Naive thymus-derived CD4-positive, alpha-beta T cell (primary cell): ENCODE data around the gene PTPN4. TPM values are rescaled to one million over a fixed set of nuclear protein-coding genes. Genes with fewer than 3 reads are reported as not detected.

Source experiments
- ATAC-seq: fragments of 150-1000 bp; cut with Tn5 transposase; 2 replicates; pipeline ENCODE4 v1.10.0; 2021; ENCODE audit warnings: mild to moderate bottlenecking, moderate library complexity
- CTCF ChIA-PET: fragments of 350-600 bp; sonication (Branson Sonifier 250); formaldehyde crosslinking; loops from one replicate; lab custom pipeline; 2021; ENCODE audit warnings: antibody characterized with exemption; lab: Charles Lee
- POLR2A ChIA-PET: fragments of 350-600 bp; sonication (Branson Sonifier 250); formaldehyde crosslinking; loops from one replicate; lab custom pipeline; 2021; ENCODE audit warnings: antibody characterized with exemption, inconsistent platforms; lab: Charles Lee
- DNase-seq, 9 donors: peaks; one replicate each; pipeline versions ENCODE4 v3.0.0 to v3.0.0-alpha.2; 2020 to 2022; ENCODE audit warnings: mixed read lengths in 1 of 9
- H3K27ac ChIP-seq: one replicate; pipeline ENCODE4 v1.7.0; 2013; ENCODE audit warnings: mild to moderate bottlenecking, low read depth, low read length, moderate library complexity
- H3K27me3 ChIP-seq, 2 donors: one replicate each; pipeline ENCODE4 v1.7.0; 2013; ENCODE audit warnings: low read length in 2 of 2, mild to moderate bottlenecking in 2 of 2, moderate library complexity in 2 of 2; ENCODE audit not compliant: control insufficient read depth in 2 of 2, insufficient read depth in 2 of 2
- H3K36me3 ChIP-seq, 3 experiments: 1 replicate in 2 of 3; 2 replicates in 1 of 3; pipeline ENCODE4 v1.7.0; 2013; ENCODE audit warnings: low read length in 3 of 3, mild to moderate bottlenecking in 3 of 3, moderate library complexity in 1 of 3; ENCODE audit not compliant: insufficient read depth in 3 of 3, control insufficient read depth in 2 of 3
- H3K4me1 ChIP-seq, 2 donors: one replicate each; pipeline ENCODE4 v1.7.0; 2013; ENCODE audit warnings: low read length in 2 of 2, mild to moderate bottlenecking in 2 of 2, moderate library complexity in 1 of 2; ENCODE audit not compliant: control insufficient read depth in 2 of 2, insufficient read depth in 2 of 2
- H3K4me3 ChIP-seq: 2 replicates; pipeline ENCODE4 v1.7.0; 2013; ENCODE audit warnings: mild to moderate bottlenecking, low read length
- H3K9me3 ChIP-seq, 3 experiments: 1 replicate in 2 of 3; 2 replicates in 1 of 3; pipeline ENCODE4 v1.7.0; 2013; ENCODE audit warnings: low read length in 3 of 3; ENCODE audit not compliant: control insufficient read depth in 2 of 3
- H3K27ac Mint-ChIP-seq, 9 donors: one replicate each; pipeline ENCODE4 v1.8.0; 2020 to 2022; ENCODE audit warnings: mixed read lengths in 9 of 9, mild to moderate bottlenecking in 8 of 9, moderate library complexity in 5 of 9, inconsistent platforms in 2 of 9
- H3K27me3 Mint-ChIP-seq, 5 donors: one replicate each; pipeline ENCODE4 v1.8.0; 2021 to 2022; ENCODE audit warnings: mixed read lengths in 5 of 5, mild to moderate bottlenecking in 1 of 5
- H3K36me3 Mint-ChIP-seq, 5 donors: one replicate each; pipeline ENCODE4 v1.8.0; 2020 to 2022; ENCODE audit warnings: mixed read lengths in 5 of 5, mild to moderate bottlenecking in 3 of 5, inconsistent platforms in 1 of 5
- H3K4me1 Mint-ChIP-seq, 7 donors: one replicate each; pipeline ENCODE4 v1.8.0; 2020 to 2022; ENCODE audit warnings: mixed read lengths in 7 of 7, mild to moderate bottlenecking in 3 of 7, inconsistent platforms in 1 of 7
- H3K4me3 Mint-ChIP-seq, 10 donors: one replicate each; pipeline ENCODE4 v1.8.0; 2020 to 2022; ENCODE audit warnings: mild to moderate bottlenecking in 10 of 10, mixed read lengths in 10 of 10, moderate library complexity in 6 of 10, inconsistent platforms in 2 of 10
- H3K9me3 Mint-ChIP-seq, 11 donors: one replicate each; pipeline ENCODE4 v1.8.0; 2020 to 2022; ENCODE audit warnings: mixed read lengths in 11 of 11, mild to moderate bottlenecking in 4 of 11, inconsistent platforms in 1 of 11, moderate library complexity in 1 of 11
- intact Hi-C, 2 donors: fragments of 100-400 bp; cut with micrococcal nuclease; formaldehyde crosslinking; loops; one replicate each; pipeline ENCODE4 v1.15.1; 2023
- polyA plus RNA-seq, 2 donors: library from polyadenylated mRNA; unstranded; fragments of 300-500 nt; fragmentation: Illumina TruSeq; gene quantifications; one replicate each; pipeline ENCODE4 v1.2.3, GENCODE V29; 2021
- total RNA-seq, 6 experiments: library from RNA in 5 of 6; stranded (reverse) in 5 of 6; gene quantifications; 1 replicate in 5 of 6; 2 replicates in 1 of 6; pipeline ENCODE4 v1.2.3 and lab custom pipeline; 2021 to 2026

Gene PTPN4
- total and polyA plus RNA-seq, 7 experiments from 2014 or later: 48.9 to 122 (median 76.7) TPM

DNA sequence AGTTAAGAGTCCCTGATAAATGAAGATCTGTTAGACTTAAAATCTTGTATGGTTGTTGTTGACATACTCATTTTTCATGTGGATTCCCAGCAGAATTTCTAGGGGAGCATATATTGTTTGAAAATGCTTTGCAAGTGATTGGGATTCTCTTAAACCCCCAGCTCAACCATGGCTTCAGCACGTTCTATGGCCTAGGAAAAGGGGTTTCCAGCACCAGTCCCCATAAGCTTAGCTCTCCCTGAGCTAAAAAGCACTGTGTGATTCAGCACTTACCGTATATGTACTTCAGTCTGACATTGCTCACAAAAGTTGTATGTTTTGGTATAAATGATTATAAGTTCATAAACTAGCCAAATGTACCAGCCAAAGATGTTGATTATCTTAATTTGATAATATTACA lies 173.1 kb downstream of the PTPN4 start:
- Histone ChIP-seq H3K27ac (no peak overlapping the region), H3K36me3 (peaks cover 8 to 22% (median 17%) of the 10 kb centered on the region in 3 experiments), H3K9me3 (no peaks in the 10 kb centered on the region), H3K4me1 (peaks cover 26 to 53% of the 10 kb centered on the region in 2 donors), H3K4me3 (peak overlapping the region; percentile 19), H3K27me3 (no peaks in the 10 kb centered on the region)
- H3K27ac Mint-ChIP-seq: peak overlapping the region in 2 of 9 donors; percentile 5 to 84
- POLR2A ChIA-PET: no interaction called here
- H3K4me3 Mint-ChIP-seq: peak overlapping the region in 6 of 10 donors; percentile 23 to 93 (median 40)
- ATAC-seq: no peak
- intact Hi-C loops: no loop called here
- DNase-seq: no peak
- CTCF ChIA-PET: no interaction called here
- H3K4me1 Mint-ChIP-seq: peaks cover 23 to 68% (median 48%) of the 10 kb centered on the region in 7 donors
- no peaks in the 10 kb centered on the region for H3K27me3 Mint-ChIP-seq
- peaks cover 14 to 50% (median 46%) of the 10 kb centered on the region in 5 donors for H3K36me3 Mint-ChIP-seq
- peaks cover 0 to 4% (median 0%) of the 10 kb centered on the region in 11 donors for H3K9me3 Mint-ChIP-seq

DNA sequence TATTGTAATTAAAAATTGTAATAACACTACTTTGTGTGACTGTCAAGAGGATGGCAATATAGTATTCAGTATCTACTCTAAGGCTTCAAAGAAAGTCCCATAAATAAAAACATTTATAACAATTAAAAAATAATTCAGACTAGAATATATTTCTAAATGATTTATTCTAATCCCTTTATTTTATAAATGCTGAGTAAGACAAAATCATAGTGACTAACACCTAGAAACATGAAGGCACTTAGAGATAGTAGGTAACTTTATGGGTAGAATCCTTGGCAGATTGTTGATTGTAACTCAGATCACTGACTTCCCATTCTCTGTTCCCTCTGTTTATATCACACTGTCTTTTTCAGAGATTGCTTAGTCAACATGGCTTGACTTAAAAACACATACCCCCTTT lies 174.6 kb downstream of the PTPN4 start:
- peak overlapping the region in 1 of 9 donors; percentile 37 for H3K27ac Mint-ChIP-seq

DNA sequence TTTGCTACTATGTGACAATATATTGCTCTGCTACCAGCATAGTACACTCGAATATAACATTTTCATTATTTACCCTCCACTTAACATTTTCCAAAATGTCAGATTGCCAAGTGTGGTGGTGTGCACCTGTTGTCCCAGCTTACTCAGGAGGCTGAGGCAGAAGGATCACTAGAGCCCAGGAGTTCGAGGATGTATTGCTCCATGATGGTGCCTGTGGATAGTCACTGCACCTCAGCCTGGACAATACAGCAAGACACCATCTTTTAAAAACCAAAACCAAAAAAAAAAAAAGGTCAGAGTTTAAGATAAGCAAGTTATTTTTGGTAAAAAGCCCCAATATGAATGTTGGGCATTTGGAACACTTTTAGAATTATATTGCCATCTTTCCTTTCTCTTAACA lies 178.0 kb downstream of the PTPN4 start:
- H3K27ac Mint-ChIP-seq: peak overlapping the region in 1 of 9 donors; percentile 28
- intact Hi-C loops: no loop called here
- H3K36me3 ChIP-seq: peaks cover 8 to 29% (median 19%) of the 10 kb centered on the region in 3 experiments

More for the DNA sequence above, 174.6 kb downstream of the PTPN4 start:
- DNase-seq (no peak), ATAC-seq (no peak)
- Histone ChIP-seq H3K27me3 (no peaks in the 10 kb centered on the region), H3K9me3 (no peaks in the 10 kb centered on the region), H3K4me3 (no peak overlapping the region), H3K4me1 (peaks cover 18 to 46% of the 10 kb centered on the region in 2 donors), H3K36me3 (peaks cover 8 to 25% (median 19%) of the 10 kb centered on the region in 3 experiments), H3K27ac (no peak overlapping the region)
- H3K9me3 Mint-ChIP-seq: peaks cover 0 to 4% (median 0%) of the 10 kb centered on the region in 11 donors
- peaks cover 14 to 52% (median 46%) of the 10 kb centered on the region in 5 donors for H3K36me3 Mint-ChIP-seq
- CTCF ChIA-PET: no interaction called here
- H3K4me3 Mint-ChIP-seq: peak overlapping the region in 1 of 10 donors; percentile 55
- H3K27me3 Mint-ChIP-seq: no peaks in the 10 kb centered on the region
- H3K4me1 Mint-ChIP-seq: peaks cover 19 to 55% (median 33%) of the 10 kb centered on the region in 7 donors
- intact Hi-C loops: no loop called here
- POLR2A ChIA-PET: no interaction called here

DNA sequence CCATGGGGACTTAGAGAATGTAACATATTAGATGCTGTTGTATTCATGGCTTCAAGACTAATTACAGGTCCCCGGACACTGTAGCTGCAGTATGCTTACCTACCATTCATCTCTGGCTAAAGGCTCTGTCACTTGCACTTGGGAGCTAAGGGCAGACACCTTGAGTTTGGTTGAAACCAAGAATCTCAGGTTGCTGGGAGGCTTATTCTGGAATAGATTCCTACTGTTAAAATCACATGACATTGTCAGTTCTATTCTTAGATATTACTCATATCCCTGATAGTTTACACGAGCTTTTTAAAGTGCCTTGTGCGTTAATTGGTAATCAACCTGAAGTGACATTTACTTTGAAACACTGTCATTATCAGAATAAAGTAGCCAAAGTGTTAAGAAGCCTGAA lies 180.2 kb downstream of the PTPN4 start:
- peaks cover 12 to 49% (median 46%) of the 10 kb centered on the region in 5 donors for H3K36me3 Mint-ChIP-seq
- POLR2A ChIA-PET: interaction anchor here (0.6 kb wide), 1 partner anchor 9 kb away, joined by 3 read pairs; no protein-coding TSS in a partner anchor

More for the DNA sequence above, 178.0 kb downstream of the PTPN4 start:
- Histone ChIP-seq H3K27ac (no peak overlapping the region), H3K4me3 (no peak overlapping the region), H3K27me3 (no peaks in the 10 kb centered on the region), H3K9me3 (no peaks in the 10 kb centered on the region), H3K4me1 (peaks cover 7 to 65% of the 10 kb centered on the region in 2 donors)
- no peaks in the 10 kb centered on the region for H3K27me3 Mint-ChIP-seq
- peak overlapping the region in 1 of 10 donors; percentile 1 for H3K4me3 Mint-ChIP-seq
- DNase-seq: no peak
- no peak for ATAC-seq
- peaks cover 0 to 4% (median 0%) of the 10 kb centered on the region in 11 donors for H3K9me3 Mint-ChIP-seq
- H3K4me1 Mint-ChIP-seq: peaks cover 16 to 57% (median 27%) of the 10 kb centered on the region in 7 donors
- CTCF ChIA-PET: no interaction called here
- H3K36me3 Mint-ChIP-seq: peaks cover 15 to 50% (median 46%) of the 10 kb centered on the region in 5 donors
- POLR2A ChIA-PET: no interaction called here

DNA sequence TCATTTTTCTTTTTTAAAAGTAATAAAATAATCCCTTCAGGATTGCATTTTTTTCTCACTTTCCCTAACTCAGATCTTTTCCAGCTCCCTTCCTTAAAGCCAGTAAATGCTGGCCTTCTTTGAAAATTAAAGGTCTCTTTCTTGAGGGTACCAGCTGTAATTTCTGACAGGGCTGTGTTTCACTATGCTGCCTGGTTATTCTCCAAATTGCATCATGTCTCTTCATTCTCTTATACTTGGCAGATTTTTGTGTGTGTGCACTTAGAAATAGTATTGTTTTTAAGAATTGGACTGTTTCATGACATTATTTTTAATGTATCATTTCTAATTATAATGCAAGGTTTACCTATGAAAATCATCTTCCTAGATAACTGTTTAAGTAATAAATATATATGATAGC lies 181.1 kb downstream of the PTPN4 start:
- intact Hi-C loops: no loop called here
- Histone ChIP-seq H3K9me3 (no peaks in the 10 kb centered on the region), H3K27ac (no peak overlapping the region), H3K4me1 (peaks cover 4 to 51% of the 10 kb centered on the region in 2 donors), H3K4me3 (no peak overlapping the region), H3K36me3 (peaks cover 8 to 27% (median 26%) of the 10 kb centered on the region in 3 experiments), H3K27me3 (no peaks in the 10 kb centered on the region)
- POLR2A ChIA-PET: interaction anchor here (0.9 kb wide), 1 partner anchor 9 kb away, joined by 3 read pairs; no protein-coding TSS in a partner anchor
- H3K9me3 Mint-ChIP-seq: peaks cover 0 to 4% (median 0%) of the 10 kb centered on the region in 11 donors
- no peak overlapping the region for H3K4me3 Mint-ChIP-seq
- H3K27me3 Mint-ChIP-seq: no peaks in the 10 kb centered on the region
- H3K27ac Mint-ChIP-seq: peak overlapping the region in 1 of 9 donors; percentile 77
- peaks cover 7 to 48% (median 41%) of the 10 kb centered on the region in 5 donors for H3K36me3 Mint-ChIP-seq
- no peak for ATAC-seq
- CTCF ChIA-PET: no interaction called here
- DNase-seq: no peak
- H3K4me1 Mint-ChIP-seq: peaks cover 16 to 66% (median 29%) of the 10 kb centered on the region in 7 donors

More for the DNA sequence above, 180.2 kb downstream of the PTPN4 start:
- no peak overlapping the region for H3K4me3 Mint-ChIP-seq
- Histone ChIP-seq H3K36me3 (peaks cover 8 to 28% (median 19%) of the 10 kb centered on the region in 3 experiments), H3K9me3 (no peaks in the 10 kb centered on the region), H3K27ac (no peak overlapping the region), H3K27me3 (no peaks in the 10 kb centered on the region), H3K4me3 (no peak overlapping the region), H3K4me1 (peaks cover 4 to 53% of the 10 kb centered on the region in 2 donors)
- intact Hi-C loops: no loop called here
- no peak for DNase-seq
- H3K9me3 Mint-ChIP-seq: peaks cover 0 to 4% (median 0%) of the 10 kb centered on the region in 11 donors
- peak overlapping the region in 2 of 9 donors; percentile 4 to 7 for H3K27ac Mint-ChIP-seq
- ATAC-seq: no peak
- H3K4me1 Mint-ChIP-seq: peaks cover 16 to 62% (median 29%) of the 10 kb centered on the region in 7 donors
- H3K27me3 Mint-ChIP-seq: no peaks in the 10 kb centered on the region
- CTCF ChIA-PET: interaction anchor here (1.3 kb wide), 1 partner anchor 14 kb away, joined by 4 read pairs; no protein-coding TSS in a partner anchor

DNA sequence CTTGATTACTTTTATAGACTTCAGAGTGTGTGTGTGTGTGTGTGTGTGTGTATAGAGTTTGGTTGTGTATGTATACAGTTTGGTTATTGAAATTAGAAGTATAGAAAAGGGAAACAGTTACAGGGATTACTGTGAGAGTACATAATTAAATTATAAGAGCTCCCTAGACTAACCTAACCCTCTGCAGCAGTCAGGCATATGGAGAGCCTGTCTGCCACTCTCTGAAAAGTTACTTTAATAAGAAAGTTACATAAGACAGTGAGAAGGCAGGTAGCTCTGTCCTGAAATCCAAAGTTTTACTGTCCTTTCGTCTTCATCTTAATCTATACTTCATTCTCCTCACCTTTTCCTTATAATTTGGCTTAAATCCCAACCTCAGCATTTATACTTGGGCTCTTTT lies 181.7 kb downstream of the PTPN4 start:
- Histone ChIP-seq H3K27me3 (no peaks in the 10 kb centered on the region), H3K27ac (no peak overlapping the region), H3K36me3 (peaks cover 8 to 27% (median 24%) of the 10 kb centered on the region in 3 experiments), H3K4me1 (peaks cover 4 to 51% of the 10 kb centered on the region in 2 donors), H3K9me3 (no peaks in the 10 kb centered on the region), H3K4me3 (no peak overlapping the region)
- ChIA-PET CTCF (interaction anchor here (0.5 kb wide), 1 partner anchor 186 kb away, joined by 3 read pairs; no protein-coding TSS in a partner anchor), POLR2A (interaction anchor here (0.9 kb wide), 1 partner anchor 8 kb away, joined by 3 read pairs; no protein-coding TSS in a partner anchor)
- intact Hi-C loops: no loop called here
- Mint-ChIP-seq H3K36me3 (peaks cover 6 to 43% (median 39%) of the 10 kb centered on the region in 5 donors), H3K4me1 (peaks cover 15 to 63% (median 29%) of the 10 kb centered on the region in 7 donors), H3K9me3 (peaks cover 0 to 3% (median 0%) of the 10 kb centered on the region in 11 donors), H3K27me3 (no peaks in the 10 kb centered on the region), H3K4me3 (no peak overlapping the region), H3K27ac (peak overlapping the region in 2 of 9 donors; percentile 41 to 77)
- ATAC-seq: no peak
- no peak for DNase-seq
